IMR-90 (cell line): Measurements from ENCODE around the gene KIF1B.
"Not testable (repeated sequence)": the region's sequence is repeated elsewhere in the genome, so short reads cannot be mapped to it uniquely, and the experiment has no call there.

Source experiments
- CHD1 ChIP-seq: IDR thresholded peaks from 2 replicates; pipeline ENCODE4 v1.6.1; 2012; ENCODE audit warnings: low read depth, low read length, improper control_type of control experiment
- MAFK ChIP-seq: IDR thresholded peaks from 2 replicates; pipeline ENCODE4 v1.6.1; 2012; ENCODE audit warnings: low read depth, low read length, improper control_type of control experiment
- MXI1 ChIP-seq: IDR thresholded peaks from 2 replicates; pipeline ENCODE4 v1.6.1; 2012; ENCODE audit warnings: low read depth, mild to moderate bottlenecking, low read length, moderate library complexity, borderline replicate concordance
- POLR2A ChIP-seq: IDR thresholded peaks from 2 replicates; pipeline ENCODE4 v1.6.1; 2012; ENCODE audit warnings: mild to moderate bottlenecking, low read depth, low read length
- RAD21 ChIP-seq: IDR thresholded peaks from 2 replicates; pipeline ENCODE4 v1.6.1; 2012; ENCODE audit warnings: low read length, improper control_type of control experiment
- SMC3 ChIP-seq: fragments of 150-350 bp; IDR thresholded peaks from 2 replicates; pipeline ENCODE4 v1.6.1; 2016; ENCODE audit warnings: low read depth, mild to moderate bottlenecking, antibody characterized with exemption, low read length, moderate library complexity
- TF ChIP-seq, protein P1 (sequence below): conservative IDR thresholded peaks from 2 replicates; pipeline ENCODE4 v1.5.1; 2012; ENCODE audit warnings: mild to moderate bottlenecking, low read depth, low read length, improper control_type of control experiment

DNA sequence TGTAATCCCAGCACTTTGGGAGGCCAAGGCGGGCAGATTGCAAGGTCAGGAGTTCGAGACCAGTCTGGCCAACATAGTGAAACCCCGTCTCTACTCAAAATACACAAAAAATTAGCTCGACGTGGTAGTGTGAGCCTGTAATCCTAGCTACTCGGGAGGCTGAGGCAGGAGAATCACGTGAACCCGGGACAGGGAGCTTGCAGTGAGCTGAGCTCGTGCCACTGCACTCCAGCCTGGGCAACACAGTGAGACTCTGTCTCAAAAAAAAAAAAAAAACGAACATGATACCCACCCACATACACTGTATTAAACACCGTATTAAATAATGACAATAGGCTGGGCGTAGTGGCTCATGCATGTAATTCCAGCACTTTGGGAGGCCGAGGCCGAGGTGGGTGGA is 5.2 kb upstream of the KIF1B start:
- TF ChIP-seq, protein P1, sequence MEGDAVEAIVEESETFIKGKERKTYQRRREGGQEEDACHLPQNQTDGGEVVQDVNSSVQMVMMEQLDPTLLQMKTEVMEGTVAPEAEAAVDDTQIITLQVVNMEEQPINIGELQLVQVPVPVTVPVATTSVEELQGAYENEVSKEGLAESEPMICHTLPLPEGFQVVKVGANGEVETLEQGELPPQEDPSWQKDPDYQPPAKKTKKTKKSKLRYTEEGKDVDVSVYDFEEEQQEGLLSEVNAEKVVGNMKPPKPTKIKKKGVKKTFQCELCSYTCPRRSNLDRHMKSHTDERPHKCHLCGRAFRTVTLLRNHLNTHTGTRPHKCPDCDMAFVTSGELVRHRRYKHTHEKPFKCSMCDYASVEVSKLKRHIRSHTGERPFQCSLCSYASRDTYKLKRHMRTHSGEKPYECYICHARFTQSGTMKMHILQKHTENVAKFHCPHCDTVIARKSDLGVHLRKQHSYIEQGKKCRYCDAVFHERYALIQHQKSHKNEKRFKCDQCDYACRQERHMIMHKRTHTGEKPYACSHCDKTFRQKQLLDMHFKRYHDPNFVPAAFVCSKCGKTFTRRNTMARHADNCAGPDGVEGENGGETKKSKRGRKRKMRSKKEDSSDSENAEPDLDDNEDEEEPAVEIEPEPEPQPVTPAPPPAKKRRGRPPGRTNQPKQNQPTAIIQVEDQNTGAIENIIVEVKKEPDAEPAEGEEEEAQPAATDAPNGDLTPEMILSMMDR: not testable (repeated sequence)
- TF ChIP-seq POLR2A, SMC3, RAD21, MXI1, CHD1, MAFK: not testable (repeated sequence)
